ENCODE measurements around the gene PDGFA. TPM values are rescaled to one million over a fixed set of nuclear protein-coding genes. Genes with fewer than 3 reads are reported as not detected.

The PDGFA gene
- total and polyA plus RNA-seq, 4 experiments from 2014 or later: 0.20 TPM; not detected in 3

DNA sequence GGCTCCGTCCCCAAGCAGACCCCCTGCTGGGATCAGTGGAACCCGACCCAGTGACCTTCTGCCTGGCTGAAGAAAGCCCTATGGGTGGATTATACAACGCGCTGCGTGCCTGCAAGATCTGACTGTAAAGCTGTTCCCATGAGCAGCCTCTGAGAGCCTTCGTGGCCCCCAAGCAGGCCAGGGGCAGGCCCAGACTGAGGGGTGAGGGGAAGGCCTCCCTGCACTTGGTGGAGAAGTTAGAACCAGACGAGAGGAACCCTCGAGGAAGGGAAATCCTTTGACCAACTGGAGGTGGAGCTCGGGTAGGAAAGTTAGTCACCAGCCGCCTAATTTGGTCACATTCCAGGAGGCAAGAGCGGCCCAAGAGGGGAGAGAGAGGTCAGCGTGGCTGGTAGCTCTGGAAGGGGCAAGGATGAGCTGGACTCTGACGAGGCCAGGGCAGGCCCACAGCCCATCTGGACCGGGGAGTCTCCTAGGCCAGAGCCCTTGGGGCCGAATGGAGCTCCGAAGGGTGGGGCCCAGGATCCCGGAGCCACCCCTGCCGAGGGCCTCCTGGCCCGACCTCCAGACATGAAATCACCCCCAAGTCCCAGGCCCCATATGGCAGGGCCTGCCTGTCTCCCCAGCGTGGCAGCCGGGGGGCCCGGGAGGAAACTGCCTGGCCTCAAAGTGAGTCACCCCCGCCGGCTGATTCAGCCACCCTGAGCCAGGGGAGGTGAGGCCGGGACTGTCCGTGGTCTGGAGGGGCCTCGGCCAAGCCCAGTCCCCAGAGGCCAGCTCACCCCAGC, 23.3 kb upstream of the PDGFA start:
- Mint-ChIP-seq H3K27me3 (no peaks in the 10 kb centered on the region), H3K36me3 (no peaks in the 10 kb centered on the region), H3K4me1 (no peaks in the 10 kb centered on the region), H3K9me3 (peaks cover 0 to 6% (median 2%) of the 10 kb centered on the region in 8 donors), H3K4me3 (no peak overlapping the region), H3K27ac (no peak overlapping the region)
- no peaks in the 10 kb centered on the region for H3K9me3 ChIP-seq (ENCODE audit: control insufficient read depth in 1 of 2, low read length in 2 of 2)
- no peaks in the 10 kb centered on the region for H3K4me1 ChIP-seq (ENCODE audit: insufficient read depth, low read length)
- no peak overlapping the region for H3K4me3 ChIP-seq (ENCODE audit: low read length in 2 of 2)
- H3K27ac ChIP-seq (ENCODE audit: low read depth, low read length): no peak overlapping the region
- ChIA-PET POLR2A (ENCODE audit: partially characterized antibody) (no interaction called here), CTCF (ENCODE audit: partially characterized antibody) (no interaction called here)
- DNase-seq: no peak
- intact Hi-C loops (cut with micrococcal nuclease): no loop called here
- H3K36me3 ChIP-seq (ENCODE audit: insufficient read depth, low read length): no peaks in the 10 kb centered on the region
- no peaks in the 10 kb centered on the region for H3K27me3 ChIP-seq (ENCODE audit: insufficient read depth, low read length)

- POLR2A ChIA-PET (ENCODE audit: partially characterized antibody): no interaction called here
- no peak overlapping the region for H3K4me3 Mint-ChIP-seq
Measured at GRCh38 chr7:542131-542712, 22.6 kb upstream of the PDGFA start.

DNA sequence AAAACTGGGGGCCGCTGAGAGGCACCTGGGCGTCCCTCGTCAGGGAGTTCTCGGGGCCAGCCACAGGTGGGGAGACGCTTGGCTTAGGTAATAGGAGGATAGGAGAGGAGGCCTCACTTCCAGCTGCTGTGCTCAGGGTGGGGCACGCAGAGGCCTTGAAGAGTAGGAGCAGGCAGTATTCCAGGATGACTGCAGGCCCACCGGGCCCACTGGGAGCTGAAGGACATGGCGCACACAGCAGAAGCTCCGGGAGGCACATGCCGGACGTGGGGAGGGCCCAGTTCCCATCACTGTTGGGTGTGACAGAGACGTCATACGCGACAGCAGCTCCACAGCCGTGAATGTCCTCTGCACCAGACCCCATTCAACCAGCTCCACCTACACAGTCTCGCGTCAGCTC, 22.0 kb upstream of the PDGFA start:
- intact Hi-C loops (cut with micrococcal nuclease): no loop called here
- Mint-ChIP-seq H3K4me3 (no peak overlapping the region), H3K27me3 (no peaks in the 10 kb centered on the region), H3K36me3 (no peaks in the 10 kb centered on the region), H3K27ac (no peak overlapping the region), H3K9me3 (peaks cover 0 to 6% (median 2%) of the 10 kb centered on the region in 8 donors), H3K4me1 (no peaks in the 10 kb centered on the region)
- no peak for DNase-seq
- ChIA-PET CTCF (ENCODE audit: partially characterized antibody) (interaction anchor here (1.2 kb wide), 1 partner anchor 21 kb away, joined by 3 read pairs; no protein-coding TSS in a partner anchor), POLR2A (ENCODE audit: partially characterized antibody) (no interaction called here)
- no peak overlapping the region for H3K4me3 ChIP-seq (ENCODE audit: low read length in 2 of 2)
- no peaks in the 10 kb centered on the region for H3K36me3 ChIP-seq (ENCODE audit: insufficient read depth, low read length)
- H3K4me1 ChIP-seq (ENCODE audit: insufficient read depth, low read length): no peaks in the 10 kb centered on the region
- no peak overlapping the region for H3K27ac ChIP-seq (ENCODE audit: low read depth, low read length)
- no peaks in the 10 kb centered on the region for H3K9me3 ChIP-seq (ENCODE audit: control insufficient read depth in 1 of 2, low read length in 2 of 2)
- H3K27me3 ChIP-seq (ENCODE audit: insufficient read depth, low read length): no peaks in the 10 kb centered on the region

More at GRCh38 chr7:542131-542712, 22.6 kb upstream of the PDGFA start:
- Histone ChIP-seq H3K4me1 (ENCODE audit: insufficient read depth, low read length) (no peaks in the 10 kb centered on the region), H3K36me3 (ENCODE audit: insufficient read depth, low read length) (no peaks in the 10 kb centered on the region), H3K4me3 (ENCODE audit: low read length in 2 of 2) (no peak overlapping the region), H3K9me3 (ENCODE audit: control insufficient read depth in 1 of 2, low read length in 2 of 2) (no peaks in the 10 kb centered on the region), H3K27ac (ENCODE audit: low read depth, low read length) (no peak overlapping the region), H3K27me3 (ENCODE audit: insufficient read depth, low read length) (no peaks in the 10 kb centered on the region)
- H3K27me3 Mint-ChIP-seq: no peaks in the 10 kb centered on the region
- peaks cover 0 to 6% (median 2%) of the 10 kb centered on the region in 8 donors for H3K9me3 Mint-ChIP-seq
- DNase-seq: no peak
- CTCF ChIA-PET (ENCODE audit: partially characterized antibody): interaction anchor here (1.2 kb wide), 1 partner anchor 21 kb away, joined by 3 read pairs; no protein-coding TSS in a partner anchor
- H3K36me3 Mint-ChIP-seq: no peaks in the 10 kb centered on the region
- no peaks in the 10 kb centered on the region for H3K4me1 Mint-ChIP-seq
- intact Hi-C loops (cut with micrococcal nuclease): no loop called here
- no peak overlapping the region for H3K27ac Mint-ChIP-seq

- POLR2A ChIA-PET (ENCODE audit: partially characterized antibody): no interaction called here
- H3K27me3 Mint-ChIP-seq: no peaks in the 10 kb centered on the region
- Histone ChIP-seq H3K36me3 (ENCODE audit: insufficient read depth, low read length) (no peaks in the 10 kb centered on the region), H3K9me3 (ENCODE audit: control insufficient read depth in 1 of 2, low read length in 2 of 2) (no peaks in the 10 kb centered on the region), H3K27me3 (ENCODE audit: insufficient read depth, low read length) (no peaks in the 10 kb centered on the region), H3K4me3 (ENCODE audit: low read length in 2 of 2) (no peak overlapping the region), H3K4me1 (ENCODE audit: insufficient read depth, low read length) (no peaks in the 10 kb centered on the region), H3K27ac (ENCODE audit: low read depth, low read length) (no peak overlapping the region)
- CTCF ChIA-PET (ENCODE audit: partially characterized antibody): interaction anchor here (1.2 kb wide), 1 partner anchor 22 kb away, joined by 3 read pairs; no protein-coding TSS in a partner anchor
- no peak overlapping the region for H3K4me3 Mint-ChIP-seq
- no peaks in the 10 kb centered on the region for H3K4me1 Mint-ChIP-seq
- DNase-seq: no peak
- no peaks in the 10 kb centered on the region for H3K36me3 Mint-ChIP-seq
- H3K27ac Mint-ChIP-seq: no peak overlapping the region
- intact Hi-C loops (cut with micrococcal nuclease): no loop called here
- H3K9me3 Mint-ChIP-seq: peaks cover 0 to 6% (median 2%) of the 10 kb centered on the region in 8 donors
Measured at GRCh38 chr7:540997-541396, 21.4 kb upstream of the PDGFA start.

GRCh38 chr7:540579-540978, 20.9 kb upstream of the PDGFA start:
- Mint-ChIP-seq H3K9me3 (peaks cover 0 to 6% (median 2%) of the 10 kb centered on the region in 8 donors), H3K4me3 (no peak overlapping the region), H3K27me3 (no peaks in the 10 kb centered on the region), H3K36me3 (no peaks in the 10 kb centered on the region), H3K27ac (peak overlapping the region in 1 of 7 donors; percentile 79), H3K4me1 (no peaks in the 10 kb centered on the region)
- ChIA-PET POLR2A (ENCODE audit: partially characterized antibody) (no interaction called here), CTCF (ENCODE audit: partially characterized antibody) (no interaction called here)
- Histone ChIP-seq H3K4me1 (ENCODE audit: insufficient read depth, low read length) (no peaks in the 10 kb centered on the region), H3K4me3 (ENCODE audit: low read length in 2 of 2) (no peak overlapping the region), H3K36me3 (ENCODE audit: insufficient read depth, low read length) (no peaks in the 10 kb centered on the region), H3K27ac (ENCODE audit: low read depth, low read length) (no peak overlapping the region), H3K27me3 (ENCODE audit: insufficient read depth, low read length) (no peaks in the 10 kb centered on the region), H3K9me3 (ENCODE audit: control insufficient read depth in 1 of 2, low read length in 2 of 2) (no peaks in the 10 kb centered on the region)
- intact Hi-C loops (cut with micrococcal nuclease): no loop called here
- no peak for DNase-seq

- CTCF ChIA-PET (ENCODE audit: partially characterized antibody): no interaction called here
Measured at GRCh38 chr7:539731-540411, 20.2 kb upstream of the PDGFA start.

More at GRCh38 chr7:539731-540411, 20.2 kb upstream of the PDGFA start:
- DNase-seq: no peak
- Mint-ChIP-seq H3K27ac (no peak overlapping the region), H3K4me1 (no peaks in the 10 kb centered on the region), H3K4me3 (no peak overlapping the region), H3K27me3 (no peaks in the 10 kb centered on the region), H3K36me3 (no peaks in the 10 kb centered on the region), H3K9me3 (peaks cover 0 to 2% (median under 1%) of the 10 kb centered on the region in 8 donors)
- intact Hi-C loops (cut with micrococcal nuclease): no loop called here
- Histone ChIP-seq H3K27ac (ENCODE audit: low read depth, low read length) (no peak overlapping the region), H3K4me3 (ENCODE audit: low read length in 2 of 2) (no peak overlapping the region), H3K36me3 (ENCODE audit: insufficient read depth, low read length) (no peaks in the 10 kb centered on the region), H3K4me1 (ENCODE audit: insufficient read depth, low read length) (no peaks in the 10 kb centered on the region), H3K9me3 (ENCODE audit: control insufficient read depth in 1 of 2, low read length in 2 of 2) (no peaks in the 10 kb centered on the region), H3K27me3 (ENCODE audit: insufficient read depth, low read length) (no peaks in the 10 kb centered on the region)
- POLR2A ChIA-PET (ENCODE audit: partially characterized antibody): no interaction called here
